ENCODE data around the gene AKIRIN2. TPM values are rescaled to one million over a fixed set of nuclear protein-coding genes. Genes with fewer than 3 reads are reported as not detected.
A peak's percentile ranks its signal among the peaks of the same experiment; 100 is the strongest.

The AKIRIN2 gene
- total and polyA plus RNA-seq, 2 of the 13 experiments (the other 11 are each of a cell fraction or from before 2014, with no cell fraction given), result 15.6 to 23.4 TPM

GRCh38 chr6:87701676-87702588 lies at the start of gene AKIRIN2 (continued):
- TF ChIP-seq, protein P1, sequence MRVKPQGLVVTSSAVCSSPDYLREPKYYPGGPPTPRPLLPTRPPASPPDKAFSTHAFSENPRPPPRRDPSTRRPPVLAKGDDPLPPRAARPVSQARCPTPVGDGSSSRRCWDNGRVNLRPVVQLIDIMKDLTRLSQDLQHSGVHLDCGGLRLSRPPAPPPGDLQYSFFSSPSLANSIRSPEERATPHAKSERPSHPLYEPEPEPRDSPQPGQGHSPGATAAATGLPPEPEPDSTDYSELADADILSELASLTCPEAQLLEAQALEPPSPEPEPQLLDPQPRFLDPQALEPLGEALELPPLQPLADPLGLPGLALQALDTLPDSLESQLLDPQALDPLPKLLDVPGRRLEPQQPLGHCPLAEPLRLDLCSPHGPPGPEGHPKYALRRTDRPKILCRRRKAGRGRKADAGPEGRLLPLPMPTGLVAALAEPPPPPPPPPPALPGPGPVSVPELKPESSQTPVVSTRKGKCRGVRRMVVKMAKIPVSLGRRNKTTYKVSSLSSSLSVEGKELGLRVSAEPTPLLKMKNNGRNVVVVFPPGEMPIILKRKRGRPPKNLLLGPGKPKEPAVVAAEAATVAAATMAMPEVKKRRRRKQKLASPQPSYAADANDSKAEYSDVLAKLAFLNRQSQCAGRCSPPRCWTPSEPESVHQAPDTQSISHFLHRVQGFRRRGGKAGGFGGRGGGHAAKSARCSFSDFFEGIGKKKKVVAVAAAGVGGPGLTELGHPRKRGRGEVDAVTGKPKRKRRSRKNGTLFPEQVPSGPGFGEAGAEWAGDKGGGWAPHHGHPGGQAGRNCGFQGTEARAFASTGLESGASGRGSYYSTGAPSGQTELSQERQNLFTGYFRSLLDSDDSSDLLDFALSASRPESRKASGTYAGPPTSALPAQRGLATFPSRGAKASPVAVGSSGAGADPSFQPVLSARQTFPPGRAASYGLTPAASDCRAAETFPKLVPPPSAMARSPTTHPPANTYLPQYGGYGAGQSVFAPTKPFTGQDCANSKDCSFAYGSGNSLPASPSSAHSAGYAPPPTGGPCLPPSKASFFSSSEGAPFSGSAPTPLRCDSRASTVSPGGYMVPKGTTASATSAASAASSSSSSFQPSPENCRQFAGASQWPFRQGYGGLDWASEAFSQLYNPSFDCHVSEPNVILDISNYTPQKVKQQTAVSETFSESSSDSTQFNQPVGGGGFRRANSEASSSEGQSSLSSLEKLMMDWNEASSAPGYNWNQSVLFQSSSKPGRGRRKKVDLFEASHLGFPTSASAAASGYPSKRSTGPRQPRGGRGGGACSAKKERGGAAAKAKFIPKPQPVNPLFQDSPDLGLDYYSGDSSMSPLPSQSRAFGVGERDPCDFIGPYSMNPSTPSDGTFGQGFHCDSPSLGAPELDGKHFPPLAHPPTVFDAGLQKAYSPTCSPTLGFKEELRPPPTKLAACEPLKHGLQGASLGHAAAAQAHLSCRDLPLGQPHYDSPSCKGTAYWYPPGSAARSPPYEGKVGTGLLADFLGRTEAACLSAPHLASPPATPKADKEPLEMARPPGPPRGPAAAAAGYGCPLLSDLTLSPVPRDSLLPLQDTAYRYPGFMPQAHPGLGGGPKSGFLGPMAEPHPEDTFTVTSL (CRISPR knock-in tag; IDR thresholded peaks at IDR 0.05; ENCODE audit: borderline replicate concordance), result peak; percentile 35; the same call in 1 of the 2 replicates
- no peak for TF ChIP-seq TARDBP (CRISPR knock-in tag; IDR thresholded peaks at IDR 0.05)
- TF ChIP-seq, protein P2, sequence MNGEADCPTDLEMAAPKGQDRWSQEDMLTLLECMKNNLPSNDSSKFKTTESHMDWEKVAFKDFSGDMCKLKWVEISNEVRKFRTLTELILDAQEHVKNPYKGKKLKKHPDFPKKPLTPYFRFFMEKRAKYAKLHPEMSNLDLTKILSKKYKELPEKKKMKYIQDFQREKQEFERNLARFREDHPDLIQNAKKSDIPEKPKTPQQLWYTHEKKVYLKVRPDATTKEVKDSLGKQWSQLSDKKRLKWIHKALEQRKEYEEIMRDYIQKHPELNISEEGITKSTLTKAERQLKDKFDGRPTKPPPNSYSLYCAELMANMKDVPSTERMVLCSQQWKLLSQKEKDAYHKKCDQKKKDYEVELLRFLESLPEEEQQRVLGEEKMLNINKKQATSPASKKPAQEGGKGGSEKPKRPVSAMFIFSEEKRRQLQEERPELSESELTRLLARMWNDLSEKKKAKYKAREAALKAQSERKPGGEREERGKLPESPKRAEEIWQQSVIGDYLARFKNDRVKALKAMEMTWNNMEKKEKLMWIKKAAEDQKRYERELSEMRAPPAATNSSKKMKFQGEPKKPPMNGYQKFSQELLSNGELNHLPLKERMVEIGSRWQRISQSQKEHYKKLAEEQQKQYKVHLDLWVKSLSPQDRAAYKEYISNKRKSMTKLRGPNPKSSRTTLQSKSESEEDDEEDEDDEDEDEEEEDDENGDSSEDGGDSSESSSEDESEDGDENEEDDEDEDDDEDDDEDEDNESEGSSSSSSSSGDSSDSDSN (CRISPR knock-in tag; IDR thresholded peaks at IDR 0.05), result peak; percentile 86
- peak; percentile 78 for TF ChIP-seq ZMYM4 (CRISPR knock-in tag; IDR thresholded peaks at IDR 0.05)
- TF ChIP-seq MXD3 (CRISPR knock-in tag; IDR thresholded peaks at IDR 0.05), result peak; percentile 38; the same call in 1 of the 2 replicates
- peak; percentile 14; the same call in 1 of the 2 replicates for TF ChIP-seq CSRNP1 (CRISPR knock-in tag; IDR thresholded peaks at IDR 0.05)
- TF ChIP-seq SAP130 (CRISPR knock-in tag; IDR thresholded peaks at IDR 0.05; ENCODE audit: low read depth), result peak; percentile 92
- peak; percentile 83 for TF ChIP-seq HNRNPK (IDR thresholded peaks at IDR 0.05; ENCODE audit: low read depth, low read length, poor library complexity, severe bottlenecking)
- TF ChIP-seq, protein P3, sequence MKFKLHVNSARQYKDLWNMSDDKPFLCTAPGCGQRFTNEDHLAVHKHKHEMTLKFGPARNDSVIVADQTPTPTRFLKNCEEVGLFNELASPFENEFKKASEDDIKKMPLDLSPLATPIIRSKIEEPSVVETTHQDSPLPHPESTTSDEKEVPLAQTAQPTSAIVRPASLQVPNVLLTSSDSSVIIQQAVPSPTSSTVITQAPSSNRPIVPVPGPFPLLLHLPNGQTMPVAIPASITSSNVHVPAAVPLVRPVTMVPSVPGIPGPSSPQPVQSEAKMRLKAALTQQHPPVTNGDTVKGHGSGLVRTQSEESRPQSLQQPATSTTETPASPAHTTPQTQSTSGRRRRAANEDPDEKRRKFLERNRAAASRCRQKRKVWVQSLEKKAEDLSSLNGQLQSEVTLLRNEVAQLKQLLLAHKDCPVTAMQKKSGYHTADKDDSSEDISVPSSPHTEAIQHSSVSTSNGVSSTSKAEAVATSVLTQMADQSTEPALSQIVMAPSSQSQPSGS (CRISPR knock-in tag; IDR thresholded peaks at IDR 0.05), result peak; percentile 65
- peak; percentile 39; the same call in 1 of the 2 replicates for TF ChIP-seq ZNF724P (CRISPR knock-in tag; IDR thresholded peaks at IDR 0.05; ENCODE audit: borderline replicate concordance)
- TF ChIP-seq, protein P4, sequence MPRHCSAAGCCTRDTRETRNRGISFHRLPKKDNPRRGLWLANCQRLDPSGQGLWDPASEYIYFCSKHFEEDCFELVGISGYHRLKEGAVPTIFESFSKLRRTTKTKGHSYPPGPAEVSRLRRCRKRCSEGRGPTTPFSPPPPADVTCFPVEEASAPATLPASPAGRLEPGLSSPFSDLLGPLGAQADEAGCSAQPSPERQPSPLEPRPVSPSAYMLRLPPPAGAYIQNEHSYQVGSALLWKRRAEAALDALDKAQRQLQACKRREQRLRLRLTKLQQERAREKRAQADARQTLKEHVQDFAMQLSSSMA (CRISPR knock-in tag; IDR thresholded peaks at IDR 0.05), result no peak
- TF ChIP-seq SPEN (CRISPR knock-in tag; IDR thresholded peaks at IDR 0.05; ENCODE audit: low read depth), result peak; percentile 79
- TF ChIP-seq PITX1 (CRISPR knock-in tag; IDR thresholded peaks at IDR 0.05), result 0 out of 2 replicates have a peak, but pooled peaks have one; percentile 55
- no peak for TF ChIP-seq SNAPC2 (CRISPR knock-in tag; IDR thresholded peaks at IDR 0.05)
